ENCODE results near the gene TENM3.

Gene TENM3

GRCh38 chr4:182208526-182209050 lies 34.6 kb upstream of the TENM3 start:
- Histone ChIP-seq H3K36me3 (ENCODE audit: low read depth) (no peaks in the 10 kb centered on the region), H3K27ac (ENCODE audit: poor library complexity, severe bottlenecking) (peak overlapping the region; percentile 71), H3K4me3 (ENCODE audit: severe bottlenecking) (no peak overlapping the region), H3K9me3 (ENCODE audit: severe bottlenecking) (no peaks in the 10 kb centered on the region), H3K4me1 (ENCODE audit: insufficient read depth, poor library complexity, severe bottlenecking) (peaks cover 18% of the 10 kb centered on the region), H3K27me3 (ENCODE audit: insufficient read depth, poor library complexity, severe bottlenecking) (no peaks in the 10 kb centered on the region)
- no peak for ATAC-seq (ENCODE audit: low read depth)
- TF ChIP-seq CTCF (IDR thresholded peaks at IDR 0.05; ENCODE audit: poor library complexity, severe bottlenecking) = no peak
- DNase-seq (ENCODE audit: low spot score) = no peak

- peaks cover 12% of the 10 kb centered on the region for H3K4me1 ChIP-seq (ENCODE audit: insufficient read depth, poor library complexity, severe bottlenecking)
- no peak overlapping the region for H3K4me3 ChIP-seq (ENCODE audit: severe bottlenecking)
- ATAC-seq (ENCODE audit: low read depth) (no peak), DNase-seq (ENCODE audit: low spot score) (no peak)
- H3K9me3 ChIP-seq (ENCODE audit: severe bottlenecking) = no peaks in the 10 kb centered on the region
- H3K27ac ChIP-seq (ENCODE audit: poor library complexity, severe bottlenecking) = no peak overlapping the region
- TF ChIP-seq CTCF (IDR thresholded peaks at IDR 0.05; ENCODE audit: poor library complexity, severe bottlenecking) = no peak
- H3K27me3 ChIP-seq (ENCODE audit: insufficient read depth, poor library complexity, severe bottlenecking) = no peaks in the 10 kb centered on the region
- H3K36me3 ChIP-seq (ENCODE audit: low read depth) = no peaks in the 10 kb centered on the region
Observed at GRCh38 chr4:182212211-182212761, 30.9 kb upstream of the TENM3 start.

- H3K4me3 ChIP-seq (ENCODE audit: severe bottlenecking) = no peak overlapping the region
- no peaks in the 10 kb centered on the region for H3K27me3 ChIP-seq (ENCODE audit: insufficient read depth, poor library complexity, severe bottlenecking)
- no peak for ATAC-seq (ENCODE audit: low read depth)
- no peaks in the 10 kb centered on the region for H3K9me3 ChIP-seq (ENCODE audit: severe bottlenecking)
- H3K36me3 ChIP-seq (ENCODE audit: low read depth) = no peaks in the 10 kb centered on the region
- no peak for DNase-seq (ENCODE audit: low spot score)
- no peak for TF ChIP-seq CTCF (IDR thresholded peaks at IDR 0.05; ENCODE audit: poor library complexity, severe bottlenecking)
- H3K27ac ChIP-seq (ENCODE audit: poor library complexity, severe bottlenecking) = no peak overlapping the region
- H3K4me1 ChIP-seq (ENCODE audit: insufficient read depth, poor library complexity, severe bottlenecking) = peaks cover 5% of the 10 kb centered on the region
Observed at GRCh38 chr4:182213004-182213403, 30.2 kb upstream of the TENM3 start.

GRCh38 chr4:182215148-182215547 lies 28.1 kb upstream of the TENM3 start:
- Histone ChIP-seq H3K36me3 (ENCODE audit: low read depth) (no peaks in the 10 kb centered on the region), H3K27ac (ENCODE audit: poor library complexity, severe bottlenecking) (no peak overlapping the region), H3K9me3 (ENCODE audit: severe bottlenecking) (no peaks in the 10 kb centered on the region), H3K27me3 (ENCODE audit: insufficient read depth, poor library complexity, severe bottlenecking) (no peaks in the 10 kb centered on the region), H3K4me3 (ENCODE audit: severe bottlenecking) (no peak overlapping the region), H3K4me1 (ENCODE audit: insufficient read depth, poor library complexity, severe bottlenecking) (no peaks in the 10 kb centered on the region)
- no peak for TF ChIP-seq CTCF (IDR thresholded peaks at IDR 0.05; ENCODE audit: poor library complexity, severe bottlenecking)
- DNase-seq (ENCODE audit: low spot score) (no peak), ATAC-seq (ENCODE audit: low read depth) (no peak)

- no peak for TF ChIP-seq CTCF (IDR thresholded peaks at IDR 0.05; ENCODE audit: poor library complexity, severe bottlenecking)
- Histone ChIP-seq H3K27ac (ENCODE audit: poor library complexity, severe bottlenecking) (no peak overlapping the region), H3K27me3 (ENCODE audit: insufficient read depth, poor library complexity, severe bottlenecking) (no peaks in the 10 kb centered on the region), H3K4me1 (ENCODE audit: insufficient read depth, poor library complexity, severe bottlenecking) (no peaks in the 10 kb centered on the region), H3K9me3 (ENCODE audit: severe bottlenecking) (no peaks in the 10 kb centered on the region), H3K36me3 (ENCODE audit: low read depth) (no peaks in the 10 kb centered on the region), H3K4me3 (ENCODE audit: severe bottlenecking) (no peak overlapping the region)
- DNase-seq (ENCODE audit: low spot score) (no peak), ATAC-seq (ENCODE audit: low read depth) (no peak)
Observed at GRCh38 chr4:182216005-182216404, 27.2 kb upstream of the TENM3 start.

Measured in RWPE2 (cell line).